COLO668 (cell line): ENCODE measurements around the gene LFNG.

Source experiments
- DNase-seq: peaks from one replicate; lab custom pipeline; 2025; ENCODE audit not compliant: unreplicated experiment; lab: John Stamatoyannopoulos, UW

LFNG gene

DNA sequence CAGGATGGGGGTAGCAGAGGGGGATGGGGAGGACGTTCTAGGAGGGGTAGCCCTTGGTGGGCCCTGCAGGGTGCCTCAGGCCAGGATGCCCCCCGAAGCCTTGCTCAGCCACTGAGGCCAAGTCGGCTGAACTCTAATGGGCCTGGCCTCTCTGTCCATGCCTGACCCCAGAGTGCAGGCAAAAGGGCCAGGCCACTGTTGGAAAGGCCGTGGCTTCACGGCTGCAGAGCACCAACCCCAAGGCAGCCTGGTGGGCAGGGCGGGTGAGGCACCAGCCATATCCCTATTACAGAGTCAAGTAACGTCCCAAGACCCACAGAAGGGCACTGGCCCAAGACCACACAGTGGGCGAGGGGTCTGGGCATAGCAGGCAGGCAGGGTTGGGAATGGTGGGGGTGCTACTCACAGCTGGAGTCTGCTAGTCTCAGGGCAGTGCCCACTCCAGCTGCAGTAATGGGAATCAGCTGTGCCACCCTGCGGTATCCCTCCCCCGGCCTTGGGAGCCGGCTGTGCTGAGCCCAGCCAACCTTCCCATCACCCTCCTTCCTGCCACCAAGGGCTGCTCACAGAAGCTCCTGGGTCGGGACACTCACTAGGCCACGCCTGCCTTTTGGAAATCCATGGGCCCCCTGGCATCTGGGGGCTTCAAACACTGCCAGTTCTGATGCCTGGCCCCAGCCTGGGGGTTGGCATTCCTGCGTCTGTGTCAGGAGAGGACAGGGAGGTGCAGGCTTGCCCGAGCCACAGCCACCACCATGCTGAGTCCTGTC, 4.0 kb upstream of the LFNG start:
- DNase-seq = no peak

DNA sequence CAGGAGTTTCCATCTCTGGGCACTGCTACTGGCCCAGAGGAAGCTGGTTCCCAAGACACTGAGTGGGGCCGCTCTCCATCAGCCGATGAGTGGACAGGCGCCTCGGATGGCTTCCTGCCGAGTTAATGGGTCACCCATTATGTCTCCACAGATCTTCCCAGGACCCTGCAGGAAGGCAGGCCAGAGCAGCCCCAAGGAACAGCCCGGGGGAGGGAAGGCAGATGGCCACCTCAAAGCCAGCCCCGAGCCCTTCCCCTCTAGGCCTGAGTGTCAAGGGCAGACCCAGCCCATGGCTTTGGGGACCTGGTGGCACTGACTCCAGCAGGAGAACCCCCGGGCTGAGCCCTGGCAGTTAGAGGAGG, 3.4 kb upstream of the LFNG start:
- DNase-seq = no peak

DNA sequence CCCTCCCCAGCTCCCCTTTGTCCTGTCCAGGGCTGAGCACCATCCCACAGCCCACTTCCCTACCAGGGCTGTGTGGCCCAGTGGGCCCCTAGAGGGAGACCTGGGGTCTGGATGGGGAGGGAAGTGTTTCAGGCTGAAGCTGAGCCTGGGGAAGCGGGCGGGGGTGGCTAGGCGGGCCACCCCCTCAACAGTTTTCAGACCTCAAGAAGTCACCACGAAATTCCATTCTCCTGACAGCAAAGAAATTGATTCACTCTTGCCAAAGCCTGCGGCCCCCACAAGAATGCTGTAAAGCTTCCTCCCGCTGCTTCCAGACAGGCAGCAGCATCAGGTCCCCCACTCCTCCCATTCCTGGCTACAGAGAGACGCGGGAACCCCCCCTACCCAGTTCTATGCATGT, 2.5 kb upstream of the LFNG start:
- no peak for DNase-seq

GRCh38 chr7:2517678-2518507, 1.7 kb upstream of the LFNG start:
- DNase-seq = peak; percentile 88

DNA sequence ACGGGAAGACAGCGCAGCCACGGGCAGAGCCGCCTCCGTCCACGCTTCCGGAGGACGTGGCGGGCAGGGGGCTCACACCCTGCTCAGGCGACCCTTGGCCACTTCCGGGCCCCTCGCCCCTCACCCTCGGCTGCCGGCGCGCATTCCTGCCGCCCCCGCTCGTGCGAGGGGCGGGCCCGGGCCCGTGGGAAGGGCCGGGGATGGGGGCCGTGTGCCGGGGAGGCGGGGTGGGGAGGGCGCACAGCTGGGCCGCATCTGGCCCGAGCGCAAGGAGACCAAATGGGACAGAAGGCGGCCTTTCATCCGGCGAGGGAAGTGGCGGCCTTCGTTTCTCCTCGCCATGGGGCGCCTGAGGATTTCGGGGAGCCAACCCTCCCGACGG, 846 bp upstream of the LFNG start:
- no peak for DNase-seq

- peak; percentile 78 for DNase-seq
Observed at GRCh38 chr7:2520131-2520760, 672 bp downstream of the LFNG start.

GRCh38 chr7:2520761-2521290, 1.3 kb downstream of the LFNG start:
- no peak for DNase-seq

GRCh38 chr7:2521341-2521745, 1.8 kb downstream of the LFNG start:
- no peak for DNase-seq

DNA sequence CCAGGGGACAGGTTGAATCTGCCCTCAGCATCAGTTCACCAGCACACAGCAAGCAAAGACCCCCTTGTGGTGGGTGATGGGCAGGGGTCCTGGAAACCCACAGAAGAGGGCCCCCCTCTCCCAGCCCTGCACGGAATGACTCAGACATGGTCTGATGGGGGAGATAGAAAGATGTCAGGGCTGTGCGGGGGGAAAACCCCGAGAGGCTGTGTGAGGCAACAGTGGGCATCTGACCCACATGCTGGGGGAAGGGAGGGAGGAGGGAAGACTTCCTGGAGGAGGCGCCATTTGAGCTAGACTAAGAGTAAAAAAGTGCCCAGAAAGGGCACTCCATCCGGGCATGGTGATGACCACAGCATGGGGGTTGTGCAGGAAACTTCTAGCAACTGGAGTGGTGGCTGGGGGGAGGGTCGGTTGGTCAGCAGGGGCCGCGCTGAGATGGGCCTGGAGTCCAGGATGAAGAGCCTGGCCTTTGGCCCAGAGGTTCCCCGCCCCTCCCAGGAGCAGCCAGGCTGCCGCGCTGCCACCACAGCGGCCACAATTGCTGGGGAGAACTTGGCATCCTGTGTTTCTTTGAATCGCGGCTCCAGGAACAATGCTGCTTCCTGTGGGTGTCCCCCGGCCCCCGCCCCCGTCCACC, 2.5 kb downstream of the LFNG start:
- no peak for DNase-seq

- DNase-seq = peak; percentile 86
Observed at GRCh38 chr7:2522780-2523433, 3.3 kb downstream of the LFNG start.

- DNase-seq = peak; percentile 97
Observed at GRCh38 chr7:2523461-2523936, 3.9 kb downstream of the LFNG start.

DNA sequence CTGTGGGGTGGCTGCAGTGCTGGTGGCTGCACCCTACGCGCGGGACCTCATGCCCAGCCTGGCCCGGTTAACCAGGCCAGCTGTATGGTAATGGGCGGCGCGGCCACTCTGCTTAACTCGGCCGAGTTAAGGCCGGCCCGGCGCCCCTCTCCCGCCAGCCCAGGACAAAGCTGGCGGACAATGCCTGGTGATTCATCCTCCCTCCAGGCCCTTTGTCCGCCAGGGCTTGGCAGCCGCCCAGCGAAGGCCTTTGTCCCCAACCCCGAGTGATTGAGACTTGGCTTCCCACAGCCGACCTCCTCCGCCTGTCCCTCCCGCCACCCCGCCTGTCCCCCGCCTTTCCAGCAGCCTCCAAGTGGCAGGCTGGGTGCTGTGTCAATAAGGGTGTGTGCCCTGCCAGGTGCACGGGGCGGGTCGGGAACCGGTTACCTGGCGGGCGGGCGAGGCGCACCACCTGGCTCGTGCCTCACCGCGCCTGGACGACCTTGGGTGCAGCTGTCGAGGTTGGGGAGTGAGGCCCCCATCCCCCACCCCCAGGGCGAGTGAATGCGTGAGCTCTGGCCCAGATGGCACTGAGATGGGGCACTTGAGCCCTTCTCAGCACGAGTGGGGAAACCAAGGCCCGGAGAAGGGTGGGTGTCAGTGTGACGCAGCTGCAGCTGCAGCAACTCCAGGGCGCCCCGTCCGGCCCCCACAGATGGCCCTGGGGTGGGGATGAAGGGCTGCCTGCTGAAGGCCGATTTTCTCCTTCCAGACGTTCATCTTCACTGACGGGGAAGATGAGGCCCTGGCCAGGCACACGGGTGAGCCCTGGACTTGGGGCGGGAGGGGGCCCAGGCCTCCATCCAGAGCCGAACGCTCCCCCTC, 4.6 kb downstream of the LFNG start:
- DNase-seq = peak; percentile 100

- peak; percentile 92 for DNase-seq
Observed at GRCh38 chr7:2524808-2525657, 5.5 kb downstream of the LFNG start.

DNA sequence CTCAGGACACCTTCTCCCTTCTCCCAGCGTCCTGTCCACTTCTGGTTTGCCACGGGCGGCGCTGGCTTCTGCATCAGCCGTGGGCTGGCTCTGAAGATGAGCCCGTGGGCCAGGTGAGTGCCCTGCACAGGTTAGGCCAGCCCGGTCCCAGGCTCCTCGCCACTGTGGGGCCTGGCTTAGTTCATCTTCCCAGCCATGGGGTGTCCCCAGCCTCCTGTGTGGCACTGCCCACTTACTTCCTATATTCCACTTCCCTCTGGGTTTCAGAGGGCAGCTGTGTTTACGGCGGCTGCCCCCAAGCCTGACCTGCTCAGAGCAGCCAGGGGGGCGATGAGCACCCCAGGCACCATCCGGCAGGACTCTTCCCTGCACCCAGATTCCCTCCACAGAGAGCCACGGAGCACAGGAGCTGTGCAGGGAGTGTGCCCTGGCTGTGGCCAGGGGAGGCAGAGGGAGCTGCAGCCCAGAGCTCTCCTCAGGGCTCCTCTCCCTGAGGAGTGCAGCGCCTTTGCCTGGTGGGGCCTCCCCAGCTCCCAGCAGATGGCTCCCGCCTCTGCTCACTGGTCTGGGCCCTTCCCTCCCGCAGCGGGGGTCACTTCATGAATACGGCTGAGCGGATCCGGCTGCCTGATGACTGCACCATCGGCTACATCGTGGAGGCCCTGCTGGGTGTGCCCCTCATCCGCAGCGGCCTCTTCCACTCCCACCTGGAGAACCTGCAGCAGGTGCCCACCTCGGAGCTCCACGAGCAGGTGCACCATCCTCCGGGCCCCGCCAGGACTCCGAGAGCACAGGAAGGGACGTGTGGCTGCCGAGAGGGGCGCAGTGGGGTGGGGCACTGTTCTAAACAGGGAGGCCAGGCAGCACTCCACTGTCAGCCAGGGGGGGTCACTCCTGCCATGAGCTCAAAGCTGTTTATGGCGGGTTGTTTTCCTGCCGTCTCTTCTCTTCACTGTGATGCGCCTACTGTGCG, 6.4 kb downstream of the LFNG start:
- DNase-seq = peak; percentile 98

GRCh38 chr7:2526659-2527504, 7.3 kb downstream of the LFNG start:
- DNase-seq = peak; percentile 89
